ENCODE results near the gene ITPA. TPM values are rescaled to one million over a fixed set of nuclear protein-coding genes. Genes with fewer than 3 reads are reported as not detected.

The ITPA gene
- total and polyA plus RNA-seq, 2 of the 13 experiments (the other 11 are each of a cell fraction or from before 2014, with no cell fraction given) = 60.1 to 103 TPM

DNA sequence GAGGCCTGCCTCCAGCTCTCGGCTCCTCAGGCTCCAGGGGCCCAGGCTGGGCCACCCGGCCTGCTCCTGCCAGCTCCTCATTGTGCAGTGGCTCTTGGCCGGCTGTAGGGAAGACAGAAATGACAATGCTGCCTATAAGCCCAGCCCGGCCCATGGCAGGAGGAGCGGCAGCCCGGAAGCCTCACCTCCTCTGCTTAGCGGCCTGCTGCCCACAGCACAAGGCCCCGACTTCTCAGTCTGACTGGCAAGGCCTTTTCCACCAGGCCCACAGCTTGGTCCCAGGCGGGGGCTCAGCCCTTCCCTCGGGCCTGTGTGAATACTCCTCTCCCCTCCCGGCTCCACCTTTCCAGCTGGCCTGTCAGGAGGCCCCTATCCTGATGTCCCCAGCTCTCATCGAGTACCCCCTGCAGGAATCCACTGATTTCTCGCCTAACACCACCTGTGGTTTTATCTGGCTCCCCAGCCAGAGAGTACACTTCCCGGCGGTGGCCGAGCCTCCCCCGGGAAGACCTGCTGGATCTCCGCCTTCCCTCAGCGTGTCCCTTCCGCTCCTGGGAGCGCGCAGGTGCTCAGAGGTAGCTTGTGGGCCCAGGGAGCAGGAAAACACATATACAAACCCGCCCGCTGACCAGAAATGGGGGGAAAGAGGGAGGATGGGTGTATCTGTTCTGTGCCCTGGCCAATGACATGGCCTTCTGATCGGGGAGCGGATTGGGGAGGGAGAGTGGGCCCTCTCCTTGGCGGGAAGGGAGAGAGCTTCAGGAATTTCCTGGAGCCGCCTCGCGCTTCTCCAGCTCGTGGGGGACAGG is 5.8 kb upstream of the ITPA start (continued):
- TF ChIP-seq, protein P1, sequence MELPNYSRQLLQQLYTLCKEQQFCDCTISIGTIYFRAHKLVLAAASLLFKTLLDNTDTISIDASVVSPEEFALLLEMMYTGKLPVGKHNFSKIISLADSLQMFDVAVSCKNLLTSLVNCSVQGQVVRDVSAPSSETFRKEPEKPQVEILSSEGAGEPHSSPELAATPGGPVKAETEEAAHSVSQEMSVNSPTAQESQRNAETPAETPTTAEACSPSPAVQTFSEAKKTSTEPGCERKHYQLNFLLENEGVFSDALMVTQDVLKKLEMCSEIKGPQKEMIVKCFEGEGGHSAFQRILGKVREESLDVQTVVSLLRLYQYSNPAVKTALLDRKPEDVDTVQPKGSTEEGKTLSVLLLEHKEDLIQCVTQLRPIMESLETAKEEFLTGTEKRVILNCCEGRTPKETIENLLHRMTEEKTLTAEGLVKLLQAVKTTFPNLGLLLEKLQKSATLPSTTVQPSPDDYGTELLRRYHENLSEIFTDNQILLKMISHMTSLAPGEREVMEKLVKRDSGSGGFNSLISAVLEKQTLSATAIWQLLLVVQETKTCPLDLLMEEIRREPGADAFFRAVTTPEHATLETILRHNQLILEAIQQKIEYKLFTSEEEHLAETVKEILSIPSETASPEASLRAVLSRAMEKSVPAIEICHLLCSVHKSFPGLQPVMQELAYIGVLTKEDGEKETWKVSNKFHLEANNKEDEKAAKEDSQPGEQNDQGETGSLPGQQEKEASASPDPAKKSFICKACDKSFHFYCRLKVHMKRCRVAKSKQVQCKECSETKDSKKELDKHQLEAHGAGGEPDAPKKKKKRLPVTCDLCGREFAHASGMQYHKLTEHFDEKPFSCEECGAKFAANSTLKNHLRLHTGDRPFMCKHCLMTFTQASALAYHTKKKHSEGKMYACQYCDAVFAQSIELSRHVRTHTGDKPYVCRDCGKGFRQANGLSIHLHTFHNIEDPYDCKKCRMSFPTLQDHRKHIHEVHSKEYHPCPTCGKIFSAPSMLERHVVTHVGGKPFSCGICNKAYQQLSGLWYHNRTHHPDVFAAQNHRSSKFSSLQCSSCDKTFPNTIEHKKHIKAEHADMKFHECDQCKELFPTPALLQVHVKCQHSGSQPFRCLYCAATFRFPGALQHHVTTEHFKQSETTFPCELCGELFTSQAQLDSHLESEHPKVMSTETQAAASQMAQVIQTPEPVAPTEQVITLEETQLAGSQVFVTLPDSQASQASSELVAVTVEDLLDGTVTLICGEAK (IDR thresholded peaks at IDR 0.05) = no peak
- TF ChIP-seq, protein P1 (CRISPR knock-in tag; IDR thresholded peaks at IDR 0.05) = peak; percentile 63; the same call in 1 of the 2 replicates
- TF ChIP-seq, protein P2, sequence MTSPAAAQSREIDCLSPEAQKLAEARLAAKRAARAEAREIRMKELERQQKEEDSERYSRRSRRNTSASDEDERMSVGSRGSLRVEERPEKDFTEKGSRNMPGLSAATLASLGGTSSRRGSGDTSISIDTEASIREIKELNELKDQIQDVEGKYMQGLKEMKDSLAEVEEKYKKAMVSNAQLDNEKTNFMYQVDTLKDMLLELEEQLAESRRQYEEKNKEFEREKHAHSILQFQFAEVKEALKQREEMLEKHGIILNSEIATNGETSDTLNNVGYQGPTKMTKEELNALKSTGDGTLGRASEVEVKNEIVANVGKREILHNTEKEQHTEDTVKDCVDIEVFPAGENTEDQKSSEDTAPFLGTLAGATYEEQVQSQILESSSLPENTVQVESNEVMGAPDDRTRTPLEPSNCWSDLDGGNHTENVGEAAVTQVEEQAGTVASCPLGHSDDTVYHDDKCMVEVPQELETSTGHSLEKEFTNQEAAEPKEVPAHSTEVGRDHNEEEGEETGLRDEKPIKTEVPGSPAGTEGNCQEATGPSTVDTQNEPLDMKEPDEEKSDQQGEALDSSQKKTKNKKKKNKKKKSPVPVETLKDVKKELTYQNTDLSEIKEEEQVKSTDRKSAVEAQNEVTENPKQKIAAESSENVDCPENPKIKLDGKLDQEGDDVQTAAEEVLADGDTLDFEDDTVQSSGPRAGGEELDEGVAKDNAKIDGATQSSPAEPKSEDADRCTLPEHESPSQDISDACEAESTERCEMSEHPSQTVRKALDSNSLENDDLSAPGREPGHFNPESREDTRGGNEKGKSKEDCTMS (CRISPR knock-in tag; conservative IDR thresholded peaks at IDR 0.05) = no peak
- peak; percentile 67; the same call in 1 of the 2 replicates for TF ChIP-seq ZNF816 (CRISPR knock-in tag; IDR thresholded peaks at IDR 0.05; ENCODE audit: borderline replicate concordance)
- 0 out of 2 replicates have a peak, but pooled peaks have one; percentile 83 for TF ChIP-seq ZNF317 (CRISPR knock-in tag; IDR thresholded peaks at IDR 0.05)
- peak; percentile 85 for TF ChIP-seq DNMT3B (CRISPR knock-in tag; conservative IDR thresholded peaks at IDR 0.05)
- TF ChIP-seq ZNF670 (CRISPR knock-in tag; IDR thresholded peaks at IDR 0.05; ENCODE audit: borderline replicate concordance) = peak; percentile 83; the same call in 1 of the 2 replicates
- TF ChIP-seq CAMTA2 (CRISPR knock-in tag; IDR thresholded peaks at IDR 0.05; ENCODE audit: borderline replicate concordance) = peak; percentile 94
- TF ChIP-seq, protein P3, sequence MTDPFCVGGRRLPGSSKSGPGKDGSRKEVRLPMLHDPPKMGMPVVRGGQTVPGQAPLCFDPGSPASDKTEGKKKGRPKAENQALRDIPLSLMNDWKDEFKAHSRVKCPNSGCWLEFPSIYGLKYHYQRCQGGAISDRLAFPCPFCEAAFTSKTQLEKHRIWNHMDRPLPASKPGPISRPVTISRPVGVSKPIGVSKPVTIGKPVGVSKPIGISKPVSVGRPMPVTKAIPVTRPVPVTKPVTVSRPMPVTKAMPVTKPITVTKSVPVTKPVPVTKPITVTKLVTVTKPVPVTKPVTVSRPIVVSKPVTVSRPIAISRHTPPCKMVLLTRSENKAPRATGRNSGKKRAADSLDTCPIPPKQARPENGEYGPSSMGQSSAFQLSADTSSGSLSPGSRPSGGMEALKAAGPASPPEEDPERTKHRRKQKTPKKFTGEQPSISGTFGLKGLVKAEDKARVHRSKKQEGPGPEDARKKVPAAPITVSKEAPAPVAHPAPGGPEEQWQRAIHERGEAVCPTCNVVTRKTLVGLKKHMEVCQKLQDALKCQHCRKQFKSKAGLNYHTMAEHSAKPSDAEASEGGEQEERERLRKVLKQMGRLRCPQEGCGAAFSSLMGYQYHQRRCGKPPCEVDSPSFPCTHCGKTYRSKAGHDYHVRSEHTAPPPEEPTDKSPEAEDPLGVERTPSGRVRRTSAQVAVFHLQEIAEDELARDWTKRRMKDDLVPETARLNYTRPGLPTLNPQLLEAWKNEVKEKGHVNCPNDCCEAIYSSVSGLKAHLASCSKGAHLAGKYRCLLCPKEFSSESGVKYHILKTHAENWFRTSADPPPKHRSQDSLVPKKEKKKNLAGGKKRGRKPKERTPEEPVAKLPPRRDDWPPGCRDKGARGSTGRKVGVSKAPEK (CRISPR knock-in tag; IDR thresholded peaks at IDR 0.05; ENCODE audit: borderline replicate concordance) = peak; percentile 26; the same call in 1 of the 2 replicates
- peak; percentile 54 for TF ChIP-seq HDAC1 (CRISPR knock-in tag; IDR thresholded peaks at IDR 0.05)
- TF ChIP-seq ZNF350 (CRISPR knock-in tag; IDR thresholded peaks at IDR 0.05; ENCODE audit: borderline replicate concordance, low read depth) = peak; percentile 41; the same call in 1 of the 2 replicates
- TF ChIP-seq PAF1 (CRISPR knock-in tag; IDR thresholded peaks at IDR 0.05) = peak; percentile 32; the same call in 1 of the 2 replicates
- no peak; the same call in 1 of the 2 replicates for TF ChIP-seq ZNF468 (CRISPR knock-in tag; IDR thresholded peaks at IDR 0.05)

Data from HepG2 (cell line).